ENCODE measurements around the gene GPC6. TPM values are rescaled to one million over a fixed set of nuclear protein-coding genes. Genes with fewer than 3 reads are reported as not detected.

The GPC6 gene
- polyA plus RNA-seq, 1 donor, result 4.1 TPM

GRCh38 chr13:93386116-93386515 is 159.5 kb downstream of the GPC6 start:
- DNase-seq, result no peak

DNA sequence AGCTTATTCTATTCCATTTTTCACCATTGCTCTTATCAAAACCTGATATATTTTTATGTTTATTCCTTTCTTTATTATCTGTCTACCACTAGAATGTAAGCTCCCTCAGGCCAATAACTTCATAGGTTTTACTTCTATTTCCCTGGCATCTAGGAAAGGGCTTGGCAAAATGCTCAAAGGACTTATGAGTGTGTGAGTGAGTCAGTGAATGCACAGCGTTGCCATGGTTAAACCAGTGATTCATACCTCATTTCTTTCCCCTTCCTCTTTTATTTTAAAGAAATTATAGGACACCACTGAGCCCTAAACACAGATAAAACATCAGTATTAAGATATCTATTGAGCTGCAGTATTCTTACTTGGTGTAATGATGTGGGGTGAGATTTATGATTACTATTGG is 162.1 kb downstream of the GPC6 start:
- no peak for DNase-seq

DNA sequence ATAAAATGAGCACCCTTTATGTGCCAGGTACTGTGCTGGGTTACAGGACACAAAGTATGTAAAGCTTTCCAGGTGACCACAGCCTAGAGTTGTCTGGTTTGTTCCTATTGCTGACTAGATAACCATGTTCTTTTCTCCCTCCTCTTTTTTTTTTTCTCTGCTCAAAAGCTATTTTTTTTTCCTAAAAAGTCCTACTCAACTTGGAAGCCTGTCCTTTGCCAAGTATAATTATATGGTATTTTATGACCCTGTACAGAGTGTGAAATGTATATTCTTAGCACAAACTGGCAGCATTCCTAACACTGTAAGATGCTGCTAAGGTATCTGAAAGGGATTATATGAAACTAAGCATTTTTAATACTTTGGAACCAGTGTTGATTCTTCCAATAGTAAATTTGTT is 171.0 kb downstream of the GPC6 start:
- no peak for DNase-seq

DNA sequence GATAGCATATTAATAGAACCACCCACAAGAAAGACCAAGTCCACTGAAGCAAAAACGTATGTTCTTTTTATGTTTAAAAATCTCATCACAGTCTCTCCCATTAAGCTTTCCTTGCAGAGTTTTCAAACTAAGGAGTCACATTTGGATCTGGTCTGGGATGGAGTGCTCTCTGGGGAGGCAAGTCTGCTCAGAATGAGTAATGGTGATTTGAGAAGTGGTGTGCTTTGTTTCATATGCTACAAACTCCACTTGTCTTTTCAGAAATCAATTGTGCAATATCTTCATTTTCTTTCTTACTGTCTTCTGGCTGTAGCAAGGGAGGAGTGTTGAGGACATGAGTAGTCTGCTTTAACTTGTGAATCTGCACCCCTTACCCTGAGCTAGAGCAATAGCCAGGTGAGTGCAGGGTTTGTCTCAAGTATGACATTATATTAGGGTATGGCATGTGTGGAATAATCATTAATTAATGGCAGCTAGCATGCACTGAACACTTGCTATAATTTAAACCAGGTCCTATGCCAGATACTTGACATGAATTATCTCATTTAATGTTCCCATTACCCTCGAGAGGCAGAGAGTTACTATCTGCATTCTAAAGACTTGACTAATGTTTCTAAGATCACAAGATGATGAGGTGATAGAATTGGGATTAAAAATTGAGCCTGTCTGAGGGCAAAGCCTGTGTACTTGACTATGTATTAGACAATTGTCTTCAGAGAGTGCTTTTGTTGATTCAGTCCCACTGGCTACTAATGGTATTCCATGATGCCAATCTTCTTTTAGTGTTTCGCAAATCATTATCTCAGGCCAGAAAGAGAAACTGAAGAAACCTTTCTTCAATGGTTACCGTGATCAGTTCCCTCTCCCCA is 171.8 kb downstream of the GPC6 start:
- no peak for DNase-seq

- no peak for DNase-seq
Measured at GRCh38 chr13:93399212-93399611, 172.6 kb downstream of the GPC6 start.

DNA sequence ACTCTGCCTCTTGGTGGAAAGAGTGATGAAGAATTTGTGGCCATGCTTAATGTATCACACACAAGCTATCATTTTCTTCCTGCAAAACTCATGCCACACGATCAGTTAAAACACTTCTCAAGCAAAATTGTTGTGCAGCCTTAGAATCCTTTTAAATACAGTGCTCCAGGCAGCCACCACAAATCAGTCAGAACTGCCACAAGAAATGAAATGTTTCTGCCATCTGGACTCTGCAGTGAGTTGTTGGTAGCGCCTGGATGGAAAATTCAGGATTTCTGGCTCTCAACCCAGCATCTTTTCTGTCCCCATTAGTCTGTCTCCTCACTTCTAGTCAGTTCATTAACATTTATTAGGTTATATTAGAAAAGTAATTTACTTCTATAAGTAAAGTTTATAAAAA is 179.5 kb downstream of the GPC6 start:
- DNase-seq, result no peak

GRCh38 chr13:93407551-93407950 is 180.9 kb downstream of the GPC6 start:
- no peak for DNase-seq

DNA sequence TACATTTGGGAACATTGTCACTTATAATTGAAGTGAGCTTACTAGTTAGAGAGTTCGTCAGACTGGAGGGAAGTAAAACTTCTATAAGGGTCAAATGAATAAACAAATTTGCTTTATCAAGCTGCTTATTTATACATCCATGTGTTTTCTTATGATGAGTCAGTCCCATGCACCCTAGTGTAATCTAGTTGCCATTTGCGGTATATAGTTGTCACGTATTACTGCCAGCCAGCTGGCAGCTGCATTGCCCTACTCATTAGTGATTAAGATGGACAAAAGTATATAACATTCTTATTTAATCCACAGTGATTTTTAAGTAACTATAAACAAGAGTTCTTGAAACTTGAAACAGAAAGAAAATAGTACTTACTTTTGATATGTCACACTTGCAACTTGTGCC is 182.4 kb downstream of the GPC6 start:
- no peak for DNase-seq

GRCh38 chr13:93409816-93410215 is 183.2 kb downstream of the GPC6 start:
- no peak for DNase-seq

DNA sequence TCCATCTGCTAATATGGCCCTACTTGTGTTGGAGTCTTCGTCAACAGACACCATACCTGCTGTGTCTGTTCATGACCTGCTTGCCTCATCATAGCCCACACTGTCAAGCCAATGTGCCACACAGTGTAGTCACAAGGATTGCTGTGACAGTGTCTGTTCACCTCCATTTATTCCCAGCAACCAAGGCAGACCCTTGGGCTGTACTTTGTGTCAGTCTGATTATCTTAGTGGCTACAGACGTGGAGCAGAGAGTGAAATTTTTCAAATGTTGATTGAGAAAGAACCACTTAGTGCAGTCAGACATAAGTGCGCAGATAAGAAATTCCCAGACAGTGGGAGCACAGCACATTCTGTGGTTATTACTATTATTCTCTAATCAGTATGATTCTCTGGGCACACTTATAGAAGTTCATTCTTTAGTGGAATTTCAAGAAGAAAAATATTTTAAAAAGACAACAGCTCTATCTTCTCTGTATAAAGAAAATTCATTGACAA is 184.6 kb downstream of the GPC6 start:
- DNase-seq, result no peak

DNA sequence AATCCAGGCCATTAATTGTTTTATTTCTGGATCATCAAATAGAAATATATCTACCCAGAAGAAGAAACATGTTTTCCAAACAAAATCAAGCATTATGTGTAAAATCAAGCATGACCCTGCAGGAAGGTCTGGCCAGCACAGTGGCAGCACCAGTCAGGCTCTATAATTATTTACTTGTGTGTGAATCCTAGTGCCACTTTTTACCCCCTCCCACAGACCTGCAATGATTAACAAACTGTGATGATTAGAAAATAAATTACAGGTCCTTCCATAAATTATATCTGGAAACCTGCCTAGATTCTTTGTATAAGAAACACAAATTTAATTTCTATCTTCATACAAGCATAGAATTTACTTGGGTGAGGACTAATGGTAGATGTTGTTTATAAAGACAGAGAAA is 186.1 kb downstream of the GPC6 start:
- no peak for DNase-seq

- no peak for DNase-seq
Measured at GRCh38 chr13:93413972-93414717, 187.5 kb downstream of the GPC6 start.

DNA sequence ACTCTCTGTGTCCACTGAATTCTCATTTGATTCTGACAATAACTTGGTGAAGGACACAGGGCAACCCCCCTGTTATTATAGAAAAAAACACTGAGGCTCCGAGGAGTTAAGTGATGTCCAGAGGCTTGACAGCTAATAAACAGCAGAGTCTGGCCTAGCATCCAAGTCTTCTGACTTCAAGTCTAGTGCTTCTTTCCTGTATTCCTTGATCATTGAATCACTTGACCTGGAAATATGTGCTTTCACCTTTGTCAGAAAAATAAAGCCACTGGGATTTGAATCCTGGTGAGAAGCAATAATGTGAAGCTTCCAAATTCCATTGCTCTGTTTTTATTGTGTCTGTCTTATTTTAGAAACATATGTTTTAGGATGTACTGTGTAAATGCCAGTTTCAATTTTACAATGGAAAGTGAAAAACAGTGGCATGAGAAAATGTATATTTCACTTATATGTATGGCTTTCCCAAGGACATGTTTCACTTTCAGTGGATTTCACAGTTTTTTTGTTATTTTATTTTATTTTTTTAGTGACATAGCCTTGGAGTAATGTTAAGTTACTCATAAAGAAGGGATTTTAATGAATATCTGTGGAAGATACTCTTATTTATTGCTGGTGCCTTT is 190.2 kb downstream of the GPC6 start:
- DNase-seq, result no peak

- DNase-seq, result no peak
Measured at GRCh38 chr13:93418398-93418797, 191.8 kb downstream of the GPC6 start.

- DNase-seq, result no peak
Measured at GRCh38 chr13:93420206-93420605, 193.6 kb downstream of the GPC6 start.

- no peak for DNase-seq
Measured at GRCh38 chr13:93420887-93421286, 194.3 kb downstream of the GPC6 start.

- DNase-seq, result no peak
Measured at GRCh38 chr13:93422980-93423543, 196.5 kb downstream of the GPC6 start.

- DNase-seq, result no peak
Measured at GRCh38 chr13:93425411-93425810, 198.8 kb downstream of the GPC6 start.

GRCh38 chr13:93430381-93430780 is 203.8 kb downstream of the GPC6 start:
- no peak for DNase-seq

GRCh38 chr13:93435651-93436050 is 209.0 kb downstream of the GPC6 start:
- DNase-seq, result no peak

DNA sequence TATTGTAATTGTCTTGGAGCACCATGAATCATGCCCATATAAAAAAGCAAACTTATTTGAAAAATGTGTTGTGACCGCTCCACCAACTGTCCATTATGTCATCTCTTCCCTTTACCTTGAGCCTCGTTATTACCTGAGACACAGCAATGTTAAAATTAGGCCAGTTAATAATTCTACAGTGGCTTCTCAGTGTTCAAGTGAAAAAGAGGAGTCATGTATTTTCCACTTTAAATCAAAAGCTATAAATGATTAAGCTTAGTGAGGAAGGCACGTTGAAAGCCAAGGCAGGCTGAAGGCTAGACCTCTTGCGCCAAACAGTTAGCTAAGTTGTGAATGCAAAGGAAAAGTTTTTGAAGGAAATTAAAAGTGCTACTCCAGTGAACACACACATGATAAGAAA is 210.5 kb downstream of the GPC6 start:
- DNase-seq, result no peak

- DNase-seq, result no peak
Measured at GRCh38 chr13:93446238-93446637, 219.6 kb downstream of the GPC6 start.

GRCh38 chr13:93450191-93450621 is 223.6 kb downstream of the GPC6 start:
- no peak for DNase-seq
